Nephron progenitor cell (in vitro differentiated cells): ENCODE measurements around the gene UBE2H.

Experiments
- DNase-seq: peaks from one replicate; pipeline ENCODE4 v3.0.0; 2021
- H3K27ac Mint-ChIP-seq: 2 replicates; pipeline ENCODE4 v1.8.0; 2021; ENCODE audit warnings: mild to moderate bottlenecking, moderate library complexity, mixed read lengths
- H3K27me3 Mint-ChIP-seq: 2 replicates; pipeline ENCODE4 v1.8.0; 2021; ENCODE audit warnings: mild to moderate bottlenecking, low read depth, mixed read lengths; ENCODE audit not compliant: poor library complexity
- H3K36me3 Mint-ChIP-seq: 2 replicates; pipeline ENCODE4 v1.8.0; 2021; ENCODE audit warnings: low read depth, mixed read lengths
- H3K4me1 Mint-ChIP-seq: 2 replicates; pipeline ENCODE4 v1.8.0; 2021; ENCODE audit warnings: mixed read lengths
- H3K4me3 Mint-ChIP-seq: 2 replicates; pipeline ENCODE4 v1.8.0; 2021; ENCODE audit warnings: mild to moderate bottlenecking, moderate library complexity, mixed read lengths
- H3K9me3 Mint-ChIP-seq: 2 replicates; pipeline ENCODE4 v1.8.0; 2021; ENCODE audit warnings: mild to moderate bottlenecking, moderate library complexity, mixed read lengths
- CTCF ChIP-seq: fragments of 200-600 bp; sonication (generic); IDR thresholded peaks from 2 replicates; pipeline ENCODE4 v1.5.0; 2021; ENCODE audit warnings: antibody characterized with exemption

UBE2H gene

DNA sequence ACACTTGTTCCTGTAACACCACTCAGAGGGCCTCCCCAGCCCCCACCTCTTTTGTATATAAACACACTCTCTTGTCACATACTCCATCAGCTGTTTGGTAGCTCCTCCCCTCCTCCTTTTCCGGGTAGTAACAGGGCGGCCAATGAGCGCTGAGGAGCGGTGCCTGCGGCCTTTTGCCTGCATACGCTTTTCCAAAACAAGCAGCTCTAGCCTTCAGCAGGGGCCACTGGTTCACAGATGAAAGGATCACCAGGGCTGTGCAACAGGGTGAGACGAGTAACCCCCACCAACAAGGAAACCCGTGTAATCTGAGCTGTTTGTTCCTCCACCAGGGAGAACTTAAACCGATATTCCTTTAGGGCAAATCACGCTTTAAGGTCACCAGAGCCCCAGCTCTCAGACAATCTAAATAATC is 3.9 kb downstream of the UBE2H start:
- Mint-ChIP-seq H3K27me3 (peaks cover 3% of the 10 kb centered on the region), H3K4me3 (no peak overlapping the region), H3K27ac (no peak overlapping the region), H3K9me3 (peaks cover 20% of the 10 kb centered on the region), H3K4me1 (peaks cover 5% of the 10 kb centered on the region), H3K36me3 (peaks cover 36% of the 10 kb centered on the region)
- DNase-seq: peak; percentile 83
- TF ChIP-seq CTCF: no peak

- no peak for DNase-seq
- no peak for TF ChIP-seq CTCF
- peaks cover 5% of the 10 kb centered on the region for H3K4me1 Mint-ChIP-seq
- peaks cover 42% of the 10 kb centered on the region for H3K36me3 Mint-ChIP-seq
- no peak overlapping the region for H3K27ac Mint-ChIP-seq
- H3K4me3 Mint-ChIP-seq: no peak overlapping the region
- peaks cover 3% of the 10 kb centered on the region for H3K27me3 Mint-ChIP-seq
- H3K9me3 Mint-ChIP-seq: peaks cover 24% of the 10 kb centered on the region
Observed at GRCh38 chr7:129948338-129948737, 4.4 kb downstream of the UBE2H start.

DNA sequence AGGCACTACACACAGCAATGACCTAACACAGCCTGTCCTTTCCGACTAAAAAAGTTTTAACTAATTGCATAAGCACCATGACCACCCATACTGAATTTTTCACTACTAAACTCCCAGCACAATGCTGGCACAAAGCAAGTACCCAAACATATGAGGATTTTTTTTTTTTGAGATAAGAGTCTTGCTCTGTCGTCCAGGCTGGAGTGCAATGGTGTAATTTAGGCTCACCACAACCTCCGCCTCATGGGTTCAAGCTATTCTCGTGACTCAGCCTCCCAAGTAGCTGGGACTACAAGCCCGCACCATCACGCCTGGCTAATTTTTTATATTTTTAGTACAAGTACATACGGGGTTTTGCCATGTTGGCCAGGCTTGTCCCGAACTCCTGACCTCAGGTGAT is 5.1 kb downstream of the UBE2H start:
- H3K27me3 Mint-ChIP-seq: peaks cover 1% of the 10 kb centered on the region
- no peak for DNase-seq
- no peak for TF ChIP-seq CTCF
- peaks cover 26% of the 10 kb centered on the region for H3K9me3 Mint-ChIP-seq
- H3K36me3 Mint-ChIP-seq: peaks cover 48% of the 10 kb centered on the region
- H3K27ac Mint-ChIP-seq: no peak overlapping the region
- no peaks in the 10 kb centered on the region for H3K4me1 Mint-ChIP-seq
- H3K4me3 Mint-ChIP-seq: peak overlapping the region; percentile 48

DNA sequence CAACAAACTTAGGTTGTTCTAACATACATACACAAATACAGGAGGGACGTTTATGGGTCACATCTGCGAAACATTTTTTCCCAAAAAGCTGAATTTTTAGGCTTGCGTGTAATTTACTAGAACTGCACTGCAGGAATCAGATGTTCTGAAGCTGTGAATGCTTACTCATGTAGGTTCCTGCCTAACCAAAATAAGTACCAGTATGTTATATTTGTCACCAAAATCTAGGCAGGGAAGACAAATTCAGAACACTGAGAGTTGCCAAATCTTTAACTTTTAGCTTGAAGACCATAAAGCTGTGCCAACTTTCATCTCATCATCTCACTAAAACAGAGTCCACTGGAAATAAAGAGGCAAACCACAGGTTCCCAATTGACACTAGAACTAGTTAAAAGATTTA is 5.7 kb downstream of the UBE2H start:
- no peak for TF ChIP-seq CTCF
- Mint-ChIP-seq H3K36me3 (peaks cover 55% of the 10 kb centered on the region), H3K9me3 (peaks cover 26% of the 10 kb centered on the region), H3K27ac (peak overlapping the region; percentile 51), H3K4me1 (no peaks in the 10 kb centered on the region), H3K27me3 (no peaks in the 10 kb centered on the region), H3K4me3 (no peak overlapping the region)
- no peak for DNase-seq

- no peak for DNase-seq
- Mint-ChIP-seq H3K27me3 (no peaks in the 10 kb centered on the region), H3K4me1 (no peaks in the 10 kb centered on the region), H3K9me3 (peaks cover 26% of the 10 kb centered on the region), H3K4me3 (no peak overlapping the region), H3K27ac (no peak overlapping the region), H3K36me3 (peaks cover 62% of the 10 kb centered on the region)
- no peak for TF ChIP-seq CTCF
Observed at GRCh38 chr7:129946282-129946681, 6.5 kb downstream of the UBE2H start.

- Mint-ChIP-seq H3K4me1 (no peaks in the 10 kb centered on the region), H3K9me3 (peaks cover 26% of the 10 kb centered on the region), H3K27ac (peak overlapping the region; percentile 91), H3K36me3 (peaks cover 86% of the 10 kb centered on the region), H3K27me3 (no peaks in the 10 kb centered on the region), H3K4me3 (no peak overlapping the region)
- DNase-seq: no peak
- no peak for TF ChIP-seq CTCF
Observed at GRCh38 chr7:129943352-129943751, 9.4 kb downstream of the UBE2H start.
